ENCODE measurements around the gene BRD3. TPM values are rescaled to one million over a fixed set of nuclear protein-coding genes. Genes with fewer than 3 reads are reported as not detected.
"Not testable (repeated sequence)": the region's sequence is repeated elsewhere in the genome, so short reads cannot be mapped to it uniquely, and the experiment has no call there.

The BRD3 gene
- polyA plus RNA-seq, 5 donors = 30.4 to 44.1 (median 33.8) TPM

DNA sequence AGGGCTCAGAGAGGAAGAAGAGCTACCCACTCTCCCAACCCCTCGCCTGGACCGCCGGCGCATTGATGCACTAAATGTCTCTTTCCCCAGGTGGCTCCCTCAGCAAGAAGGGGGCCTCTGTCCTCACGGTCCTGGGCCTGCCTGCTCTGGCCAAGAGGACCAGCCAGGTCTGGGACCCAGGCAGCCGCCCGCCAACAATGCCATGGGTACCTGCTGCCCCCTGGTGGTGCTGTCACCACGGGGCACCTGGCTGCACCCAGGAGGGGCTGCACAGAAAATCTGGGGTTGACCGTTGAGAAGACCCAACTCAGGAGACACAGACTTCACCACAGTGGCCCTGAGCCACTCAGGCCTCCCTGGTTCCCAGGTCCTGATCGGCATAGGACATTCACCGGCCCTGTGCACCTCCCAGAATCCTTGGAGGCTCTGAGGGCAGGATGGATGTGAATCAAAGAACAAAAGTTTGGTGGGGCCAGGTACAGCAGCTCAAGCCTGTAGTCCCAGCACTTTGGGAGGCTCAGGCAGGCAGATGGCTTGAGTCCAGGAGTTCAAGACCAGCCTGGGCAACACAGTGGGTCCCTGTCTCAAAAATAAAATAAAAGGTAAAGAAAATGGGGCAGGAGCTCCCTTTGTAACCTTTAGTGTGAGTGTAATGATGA, 73.3 kb downstream of the BRD3 start:
- peak; percentile 54 to 66 for DNase-seq

DNA sequence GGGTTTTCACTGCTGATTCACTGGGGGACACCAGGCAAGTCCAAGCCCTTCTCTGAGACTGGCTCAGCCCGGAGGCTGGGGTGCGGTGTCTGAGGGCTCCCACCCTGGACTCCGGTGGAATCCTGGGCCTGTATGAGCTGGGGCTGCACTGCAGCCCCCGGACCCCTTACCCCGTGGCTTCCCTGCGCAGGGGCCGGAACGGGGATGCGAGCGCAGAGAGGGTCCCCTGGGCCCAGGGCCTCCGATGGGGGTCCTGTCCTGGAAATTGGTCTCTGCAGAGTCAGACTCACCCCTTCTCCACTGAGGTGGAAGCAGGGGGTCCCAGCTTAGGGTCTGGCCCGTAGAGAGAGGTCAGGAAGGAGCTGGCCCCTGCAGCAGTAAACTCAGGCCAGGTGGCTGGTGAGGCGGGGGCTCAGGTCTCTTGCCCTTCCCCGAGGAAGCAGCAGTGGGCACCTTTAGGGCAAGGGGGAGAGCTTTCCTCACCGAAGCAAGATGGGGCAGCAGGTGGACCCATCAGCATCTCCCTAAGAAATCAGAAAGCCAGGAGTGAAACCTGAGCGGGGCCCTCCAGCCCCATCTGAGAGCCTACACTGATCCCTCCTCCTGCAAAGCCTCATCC, 74.1 kb downstream of the BRD3 start:
- DNase-seq = no peak

DNA sequence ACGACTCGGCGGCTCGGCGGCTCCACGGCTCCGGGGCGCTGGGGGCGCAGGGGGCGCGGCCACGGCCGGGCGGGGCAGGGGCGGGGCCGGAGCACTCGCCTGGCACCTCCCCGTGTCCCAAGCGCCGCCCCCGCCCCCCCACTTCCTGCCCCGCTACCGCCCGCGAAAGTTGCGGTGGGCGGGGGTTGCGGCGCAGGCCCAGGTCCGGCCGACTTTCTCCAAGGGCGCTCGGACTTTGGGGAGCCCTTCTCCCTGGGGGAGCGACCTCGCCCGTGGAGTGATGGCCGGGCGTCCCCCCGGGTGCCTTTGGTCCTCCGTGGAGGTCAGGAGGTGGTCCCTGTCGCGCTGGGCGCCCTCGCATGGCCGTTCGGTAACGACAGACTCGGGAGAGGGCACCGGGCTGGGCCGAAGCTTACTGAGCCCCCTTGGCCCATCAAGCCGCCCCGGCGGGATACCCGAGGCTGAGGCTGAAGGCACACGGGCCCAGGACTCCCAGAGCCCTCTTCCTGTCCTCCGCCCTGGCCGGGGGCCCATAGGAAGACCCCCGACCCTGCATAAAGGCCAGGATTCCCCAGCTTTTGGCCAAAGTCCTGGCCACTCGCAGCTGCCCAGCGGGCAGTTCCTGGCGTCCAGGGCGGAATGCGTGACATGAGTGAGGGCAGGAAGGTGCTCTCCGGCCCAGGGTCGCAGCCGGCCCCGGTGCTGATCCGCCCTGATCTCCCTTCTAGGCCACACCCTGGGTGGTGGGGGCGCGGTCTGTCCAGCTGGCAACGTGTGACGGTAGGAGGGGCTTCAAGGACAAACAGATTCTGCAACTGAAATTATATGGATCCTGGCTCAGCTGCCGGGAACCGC, 74.8 kb downstream of the BRD3 start:
- peak; percentile 83 to 85 for DNase-seq

DNA sequence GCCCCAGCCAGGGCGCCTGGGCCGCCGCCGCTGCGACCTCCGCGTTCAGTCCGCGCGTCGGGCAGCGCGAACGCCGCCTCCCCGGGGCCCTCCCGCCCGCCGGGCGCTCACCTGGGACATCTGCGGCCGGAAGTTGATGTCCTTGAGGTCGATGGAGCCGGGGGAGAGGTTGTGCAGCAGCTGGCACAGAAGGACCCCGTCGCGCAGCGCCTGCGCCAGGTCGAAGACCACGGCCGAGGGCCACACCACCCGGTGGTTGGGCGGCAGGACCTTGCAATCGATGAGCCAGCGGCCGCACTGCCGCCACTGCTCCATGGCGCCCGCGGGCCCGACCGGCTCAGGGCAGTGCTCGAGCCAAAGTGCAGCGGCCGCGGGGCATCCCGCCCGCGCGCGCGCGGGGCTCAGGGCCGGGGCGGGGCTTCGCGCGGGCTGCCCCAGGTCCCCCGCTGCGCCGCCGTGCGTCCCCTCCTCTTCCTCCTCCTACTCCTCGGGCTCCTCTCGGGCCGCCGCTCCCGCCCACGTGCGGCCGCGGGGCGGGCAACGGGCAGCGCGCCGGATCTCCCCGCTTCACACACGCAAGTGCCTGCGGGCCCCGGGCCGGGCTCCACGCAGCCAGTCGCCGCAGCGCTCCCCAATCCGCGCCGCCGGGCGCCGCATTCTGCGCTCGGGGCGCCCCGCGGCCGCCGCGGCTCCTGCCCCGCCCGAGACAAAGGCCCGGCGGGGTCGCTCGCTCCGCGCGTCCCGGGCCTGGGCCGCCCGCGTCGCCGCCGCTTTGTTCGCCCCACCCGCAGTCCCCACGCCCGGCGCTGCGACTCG, 75.7 kb downstream of the BRD3 start, which contains the start of gene VAV2:
Gene VAV2 (minus strand): TSS at position 361 of the 816 bp plus-strand sequence. CDS start 46 bp downstream, at position 315.
- peak in 1 of 2 donors; percentile 49 for DNase-seq

DNA sequence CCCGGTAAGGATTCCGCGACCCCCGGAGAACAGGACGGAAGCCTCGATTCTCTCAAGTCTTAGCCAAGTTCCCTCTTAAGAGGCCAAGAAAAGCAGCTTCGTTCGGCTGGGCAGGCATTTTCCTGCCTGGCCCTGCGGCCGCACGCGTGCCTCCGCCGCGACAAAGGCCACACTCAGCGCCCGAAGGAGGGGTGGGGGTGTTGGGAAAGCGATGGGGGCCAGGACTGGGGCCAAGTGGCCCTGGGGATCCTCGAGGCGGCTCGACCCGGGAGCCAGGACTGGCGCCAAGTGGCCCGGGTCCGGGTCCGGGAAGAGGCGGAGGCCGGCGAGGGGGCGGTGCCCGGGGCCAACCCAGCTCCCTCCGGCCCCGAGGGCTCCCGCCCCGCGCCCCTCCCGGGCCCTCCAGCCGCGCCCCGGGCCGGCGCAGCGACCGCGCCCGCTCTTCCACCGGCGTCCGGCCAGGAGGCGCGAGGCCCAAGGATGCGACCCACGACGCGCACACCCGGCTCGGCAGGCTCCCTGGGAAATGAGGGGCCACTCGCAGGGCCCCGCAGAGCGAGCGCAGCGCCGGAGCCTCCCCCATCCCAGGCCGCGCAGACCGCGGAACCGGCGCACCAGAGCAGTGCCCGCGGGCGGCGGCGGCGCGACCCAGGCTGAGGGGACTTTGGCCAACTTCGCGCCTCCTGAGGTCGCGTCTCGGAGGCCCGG, 76.5 kb downstream of the BRD3 start:
- peak in 1 of 2 donors; percentile 39 for DNase-seq

DNA sequence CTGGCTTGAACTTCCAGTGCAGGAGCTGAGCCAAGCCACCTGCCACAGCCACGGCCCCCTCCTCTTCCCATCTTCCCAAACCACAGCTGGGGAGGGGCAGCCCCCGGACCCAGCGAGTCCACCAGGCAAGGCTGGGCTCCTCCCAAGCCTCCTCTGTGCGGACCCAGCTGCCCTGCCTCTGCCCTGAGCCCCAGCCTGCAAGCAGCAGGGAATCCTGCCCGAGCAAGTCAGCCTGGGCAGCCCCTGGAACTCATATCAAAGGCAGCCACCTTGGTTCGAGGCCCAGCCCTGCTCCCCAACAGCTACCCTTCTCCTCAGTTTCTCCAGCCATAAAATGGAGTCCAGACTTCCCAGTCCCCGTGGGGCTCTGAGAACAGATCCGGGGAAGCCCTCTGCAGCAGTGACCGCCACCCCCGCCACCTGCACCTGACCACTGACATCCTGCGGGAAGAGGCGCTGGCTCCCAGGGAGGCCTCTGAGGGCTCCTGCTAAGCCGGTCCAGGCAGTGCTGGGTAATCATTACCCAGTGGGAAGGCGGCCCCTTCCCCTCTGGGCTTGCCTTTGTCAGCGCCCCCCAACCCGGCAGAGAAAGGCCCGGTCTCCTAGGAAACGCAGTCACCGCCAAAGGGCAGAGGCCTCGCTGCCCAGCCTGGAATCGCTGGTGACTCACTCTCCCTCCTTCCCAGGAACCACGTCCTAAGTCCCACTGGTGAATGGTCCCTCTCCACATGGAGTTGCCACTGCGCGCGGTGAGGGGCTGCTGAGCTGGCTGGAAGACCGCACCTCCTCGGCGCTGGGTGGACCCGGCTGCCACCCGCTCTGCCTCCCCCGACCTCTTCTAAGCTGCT, 77.2 kb downstream of the BRD3 start:
- peak; percentile 48 to 61 for DNase-seq

DNA sequence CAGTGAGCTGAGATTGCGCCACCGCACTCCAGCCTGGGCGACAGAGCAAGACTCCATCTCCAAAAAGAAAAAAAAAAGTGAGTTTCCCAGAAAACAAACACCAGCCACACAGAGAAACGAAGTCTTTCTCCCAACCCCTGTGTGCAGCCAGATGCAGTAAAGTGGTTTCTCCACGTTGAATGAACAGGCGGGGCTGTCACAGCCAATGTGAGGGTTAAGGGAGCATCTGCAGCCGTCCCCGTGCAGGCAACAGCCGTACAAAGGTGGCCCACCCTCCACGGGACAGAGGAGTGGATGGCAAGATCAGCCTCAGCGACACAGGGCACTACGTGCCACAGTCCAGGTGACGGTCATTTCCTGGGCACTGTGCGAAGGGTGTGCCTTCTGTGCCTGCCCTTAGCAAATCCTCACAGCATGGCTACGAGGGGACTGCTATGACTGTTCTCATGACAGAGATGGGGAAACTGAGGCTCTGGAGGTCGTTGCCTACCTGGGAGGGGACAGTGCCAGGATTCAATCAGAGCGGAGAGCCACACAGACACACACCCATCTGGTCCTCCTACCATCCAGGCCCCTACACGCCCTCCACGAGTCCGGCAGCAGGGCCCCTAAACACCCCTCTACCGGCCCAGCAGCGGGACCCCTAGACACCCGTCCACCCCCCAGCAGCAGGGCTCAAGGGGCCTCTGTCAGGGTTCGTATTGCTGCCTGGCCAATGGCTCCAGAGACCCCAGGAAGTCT, 78.0 kb downstream of the BRD3 start:
- DNase-seq = no peak

DNA sequence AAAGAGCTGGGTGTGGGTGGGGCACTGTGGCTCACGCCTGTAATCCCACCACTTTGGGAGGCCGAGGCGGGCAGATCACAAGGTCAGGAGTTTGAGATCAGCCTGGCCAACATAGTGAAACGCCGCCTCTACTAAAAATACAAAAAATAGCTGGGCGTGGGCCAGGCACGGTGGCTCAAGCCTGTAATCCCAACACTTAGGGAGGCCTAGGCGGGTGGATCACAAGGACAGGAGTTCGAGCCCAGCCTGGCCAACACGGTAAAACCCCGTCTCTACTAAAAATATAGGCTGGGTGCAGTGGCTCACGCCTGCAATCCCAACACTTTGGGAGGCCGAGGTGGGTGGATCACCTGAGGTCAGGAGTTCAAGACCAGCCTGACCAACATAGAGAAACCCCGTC, 79.1 kb downstream of the BRD3 start:
- not testable (repeated sequence) for DNase-seq

DNA sequence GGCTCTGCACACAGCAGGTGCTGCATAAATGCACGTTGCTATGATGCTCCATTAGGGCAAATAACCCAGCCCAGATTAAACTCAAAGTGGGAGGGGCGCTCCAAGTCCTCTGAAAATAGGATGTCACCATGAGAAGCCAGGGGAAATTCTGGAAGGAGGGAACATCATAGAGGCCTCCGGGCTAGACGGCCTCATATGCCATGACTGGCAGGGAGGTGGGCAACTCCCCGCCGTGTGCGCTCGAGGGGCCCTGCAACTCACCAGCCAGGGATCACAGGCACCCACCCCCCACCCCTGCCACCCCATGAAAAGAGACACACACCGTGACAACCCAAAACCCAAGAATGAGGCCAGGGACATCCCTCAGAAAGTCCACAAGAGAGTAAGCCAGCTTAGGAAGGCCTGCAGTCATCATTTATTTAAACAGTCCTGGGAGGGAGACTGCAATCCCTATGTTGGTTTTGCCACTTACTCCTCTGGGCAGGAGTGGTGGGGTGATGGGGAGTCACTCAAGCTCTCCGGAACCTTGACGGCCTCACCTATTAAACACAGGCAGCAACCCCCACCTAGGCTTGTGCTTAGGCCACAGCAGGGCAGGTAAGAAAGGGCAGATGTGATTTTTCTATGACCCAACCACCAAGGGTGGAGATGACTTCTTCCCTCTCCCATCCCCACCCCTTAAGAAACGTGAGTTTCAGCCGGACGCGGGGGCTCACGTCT, 79.7 kb downstream of the BRD3 start:
- no peak for DNase-seq

DNA sequence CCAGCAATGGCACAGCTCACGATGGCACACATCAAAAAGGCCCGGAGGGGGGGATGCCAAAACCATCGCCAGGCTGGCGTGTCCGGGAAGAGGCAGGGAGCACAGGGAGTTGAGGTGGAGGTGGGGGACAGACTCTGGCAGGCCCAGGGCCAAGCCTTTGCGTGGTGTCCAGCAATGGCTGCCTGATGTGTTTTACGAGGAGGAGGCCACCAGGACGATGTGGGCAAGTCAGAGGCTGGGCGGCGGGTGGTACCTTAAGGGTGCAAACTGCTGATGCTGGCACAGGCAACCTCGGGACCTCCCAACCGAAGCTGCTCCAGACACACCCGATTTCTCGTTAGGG, 80.4 kb downstream of the BRD3 start:
- no peak for DNase-seq

DNA sequence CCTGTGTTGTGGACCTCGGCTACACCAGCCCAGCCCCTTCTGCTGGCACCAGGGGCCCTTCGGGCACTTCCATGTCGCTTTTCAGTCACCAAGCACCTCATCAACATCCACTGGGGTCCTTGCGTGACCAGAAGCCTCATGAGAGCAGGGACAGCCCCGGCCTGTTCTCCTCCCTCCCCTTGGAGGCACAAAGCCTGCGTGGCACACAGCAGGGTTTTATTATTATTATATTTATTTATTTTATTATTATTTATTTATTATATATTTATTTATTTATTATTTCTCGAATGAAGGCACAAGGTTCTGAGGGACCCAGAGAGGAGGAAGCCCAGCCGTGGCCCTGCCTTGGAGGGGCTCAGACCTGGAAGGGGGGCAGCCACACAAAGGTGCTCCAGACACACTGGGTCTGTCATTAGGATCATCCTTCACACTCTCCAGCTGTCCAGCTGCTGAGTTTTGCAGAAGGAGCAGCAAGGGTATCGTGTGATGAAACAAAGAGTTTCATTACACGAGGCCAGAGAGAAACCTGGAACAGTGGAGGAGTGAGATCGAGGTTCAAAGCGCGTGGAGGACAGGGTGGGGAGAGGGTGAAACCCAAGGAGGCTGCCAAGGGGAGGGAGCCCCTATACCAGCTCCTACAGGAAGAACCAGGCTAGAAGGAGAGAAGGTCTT, 80.9 kb downstream of the BRD3 start:
- no peak for DNase-seq

DNA sequence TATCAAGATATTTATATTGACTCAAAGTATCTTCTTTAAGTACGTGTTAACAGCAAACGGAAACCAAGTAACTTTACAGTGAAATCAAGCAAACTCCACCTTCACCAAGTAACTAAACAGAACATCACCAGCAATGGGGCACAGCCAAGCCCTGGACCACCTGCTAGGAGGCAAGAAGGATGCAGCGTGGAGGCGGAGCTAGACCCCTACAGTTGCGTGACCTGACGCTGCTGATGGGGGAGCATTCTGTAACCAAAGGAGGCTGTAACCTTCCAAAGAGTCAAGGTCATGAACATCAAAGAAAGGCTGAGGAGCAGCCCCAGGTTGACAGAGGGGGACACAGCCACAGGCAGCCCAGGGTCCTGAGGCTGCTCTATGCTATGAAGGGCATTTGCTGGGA, 81.8 kb downstream of the BRD3 start:
- DNase-seq = no peak

DNA sequence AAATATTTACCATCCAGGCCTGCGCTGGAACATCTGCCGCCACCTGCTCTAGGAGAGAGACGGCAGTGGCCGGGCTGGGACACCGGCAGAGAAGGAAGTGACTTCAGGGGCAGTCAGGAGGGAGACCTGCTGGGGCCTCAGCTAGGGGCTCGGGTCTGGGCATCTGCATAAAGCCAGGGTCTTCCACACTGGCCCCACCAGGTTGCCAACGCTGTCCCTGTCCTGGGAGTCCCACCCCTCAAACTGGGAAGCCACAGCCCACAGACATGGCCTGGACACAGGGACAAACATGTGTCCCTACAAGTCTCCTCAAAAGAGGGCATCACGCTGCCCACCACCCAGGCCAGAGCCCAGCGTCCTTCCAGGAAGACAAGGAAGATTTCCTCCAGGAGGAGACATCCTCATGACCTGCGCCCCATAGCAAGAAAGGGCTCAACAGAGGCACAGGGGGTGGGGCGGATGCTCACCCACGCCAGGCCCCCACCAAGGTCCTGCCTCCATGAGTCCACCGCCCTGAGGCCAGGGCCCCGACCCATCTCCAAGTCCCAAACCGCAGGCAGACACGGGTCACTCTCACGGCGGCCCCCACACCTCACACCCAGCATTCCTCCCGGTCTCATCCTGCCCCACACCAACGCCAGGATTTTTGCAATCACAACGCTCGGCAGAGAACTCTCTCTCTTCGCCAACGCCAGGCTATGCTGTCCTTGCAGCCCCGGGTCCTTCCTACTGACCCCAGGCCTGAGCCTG, 84.7 kb downstream of the BRD3 start:
- no peak for DNase-seq

DNA sequence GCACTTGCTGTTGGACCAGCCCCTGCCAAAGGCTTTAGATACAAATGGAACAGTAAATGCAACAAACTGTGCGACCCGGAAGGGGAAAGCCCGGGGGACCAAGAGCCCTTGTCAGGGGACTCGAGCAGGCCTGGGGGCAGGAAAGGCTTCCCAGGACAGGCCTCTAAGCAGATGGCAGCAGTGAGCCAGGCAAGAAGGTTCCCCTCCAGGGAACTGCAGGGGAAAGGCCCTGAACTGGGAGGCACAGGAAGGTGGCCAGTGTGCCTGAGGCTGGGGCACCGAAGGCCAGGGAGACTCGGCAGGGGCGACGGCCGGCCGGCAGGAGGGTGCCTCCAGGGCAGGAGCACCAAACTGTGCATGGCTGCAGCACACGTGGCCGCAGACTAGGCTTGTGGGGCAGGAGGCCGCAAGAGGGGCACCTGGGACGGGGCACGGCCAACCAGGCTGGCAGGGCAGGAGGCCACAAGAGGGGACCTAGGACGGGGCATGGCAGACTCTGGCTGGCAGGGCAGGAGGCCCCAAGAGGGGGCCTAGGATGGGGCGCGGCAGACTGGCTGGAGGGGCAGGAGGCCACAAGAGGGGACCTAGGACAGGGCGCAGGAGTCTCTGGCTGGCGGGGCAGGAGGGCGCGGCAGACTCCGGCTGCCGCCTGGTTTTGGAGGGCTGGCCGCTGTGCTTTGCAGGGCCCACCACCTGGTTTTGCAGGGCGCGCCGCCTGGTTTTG, 85.7 kb downstream of the BRD3 start:
- DNase-seq = no peak

DNA sequence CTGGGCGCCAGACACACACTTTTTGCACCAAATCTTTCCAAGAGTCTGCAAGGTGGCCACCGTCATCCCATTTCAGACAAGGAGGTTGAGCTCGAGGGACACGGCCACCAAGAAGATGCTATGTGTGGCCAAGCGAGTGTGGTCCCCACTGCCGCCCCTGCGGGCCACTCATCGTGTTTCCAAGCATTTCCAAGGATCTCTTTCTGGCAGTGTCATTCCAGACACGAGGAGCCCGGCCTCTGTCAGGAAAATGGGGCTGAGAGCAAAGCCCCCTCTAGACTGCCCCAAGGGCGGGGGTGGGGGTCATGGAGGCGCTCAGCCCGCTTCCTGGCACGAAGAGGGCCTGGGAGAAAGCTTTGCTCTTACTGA, 86.3 kb downstream of the BRD3 start:
- DNase-seq = no peak

DNA sequence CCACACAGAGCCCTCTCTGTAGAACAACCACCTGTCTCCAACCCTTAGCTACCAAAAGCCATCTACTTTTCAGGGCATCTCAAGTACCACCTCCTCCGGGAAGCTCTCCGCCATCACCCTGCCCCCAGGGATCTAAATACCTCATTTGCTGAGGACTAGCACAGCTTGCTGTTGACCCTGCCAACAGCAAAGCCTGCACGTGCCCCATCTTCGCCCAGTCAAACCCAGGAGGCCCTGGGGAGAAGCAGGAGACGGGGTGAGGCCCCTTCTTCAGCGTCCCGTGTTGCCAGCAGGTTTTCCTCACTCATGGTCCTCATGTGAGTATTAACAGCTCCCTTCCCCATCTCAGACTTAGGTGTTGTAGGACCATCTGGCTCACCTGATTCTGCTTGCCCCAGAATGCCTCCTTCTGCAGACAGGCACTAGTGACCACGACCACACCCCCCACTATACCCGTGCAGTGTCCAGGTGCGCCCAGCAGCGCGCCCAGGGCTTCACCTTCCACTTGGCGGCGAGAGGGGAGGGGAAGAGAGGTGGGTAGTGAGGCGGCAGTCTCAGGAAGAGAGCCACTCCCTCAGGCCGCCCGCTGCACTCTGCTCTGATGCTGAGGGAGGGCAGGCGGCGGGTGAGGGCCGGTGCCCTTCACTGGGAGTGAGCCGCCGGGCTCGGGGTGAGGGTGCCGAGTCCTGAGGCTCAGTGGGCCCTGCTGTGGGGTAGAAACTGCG, 86.8 kb downstream of the BRD3 start:
- no peak for DNase-seq

Data from right lung (tissue), 5 donors.